H1 (cell line): ENCODE results near the gene PUSL1. TPM values are rescaled to one million over a fixed set of nuclear protein-coding genes. Genes with fewer than 3 reads are reported as not detected.

Source experiments
- CTCF ChIA-PET: fragments of 300-600 bp; sonication (Branson Sonifier 250); formaldehyde crosslinking; loops from one replicate; lab custom pipeline; 2021; ENCODE audit not compliant: partially characterized antibody; lab: Charles Lee
- POLR2A ChIA-PET: fragments of 300-600 bp; sonication (Branson Sonifier 250); formaldehyde crosslinking; loops from one replicate; lab custom pipeline; 2021; ENCODE audit warnings: inconsistent platforms; ENCODE audit not compliant: partially characterized antibody; lab: Charles Lee
- DNase-seq, 2 experiments: peaks; one replicate each; pipeline versions ENCODE4 v3.0.0 to v3.0.0-alpha.2; 2010 to 2022; ENCODE audit warnings: low spot score in 2 of 2, low read depth in 1 of 2, mixed read lengths in 1 of 2
- FAIRE-seq: peaks from 2 replicates; lab custom pipeline; 2011; peaks lifted over from hg19 to GRCh38; lab: Jason Lieb, UNC
- H2AFZ ChIP-seq: 2 replicates; pipeline ENCODE4 v1.8.1; 2012; ENCODE audit warnings: low read length, inconsistent platforms
- H2AK5ac ChIP-seq: 2 replicates; pipeline ENCODE4 v1.6.1; 2013; ENCODE audit warnings: low read depth, low read length
- H2BK120ac ChIP-seq: replicated peaks from 2 replicates; pipeline ENCODE3; 2013; ENCODE audit warnings: low read depth, low read length, inconsistent platforms
- H2BK12ac ChIP-seq: 2 replicates; pipeline ENCODE4 v1.6.1; 2013; ENCODE audit warnings: low read depth, low read length
- H2BK15ac ChIP-seq: 2 replicates; pipeline ENCODE4 v1.6.1; 2013; ENCODE audit warnings: low read length
- H2BK20ac ChIP-seq: 2 replicates; pipeline ENCODE4 v1.6.1; 2013; ENCODE audit warnings: low read length
- H2BK5ac ChIP-seq: 2 replicates; pipeline ENCODE4 v1.6.1; 2013; ENCODE audit warnings: low read depth, low read length
- H3K14ac ChIP-seq: 2 replicates; pipeline ENCODE4 v1.6.1; 2013; ENCODE audit warnings: inconsistent platforms; ENCODE audit not compliant: insufficient read length
- H3K18ac ChIP-seq: 2 replicates; pipeline ENCODE4 v1.6.1; 2013; ENCODE audit warnings: low read length; ENCODE audit errors: extremely low read depth
- H3K23ac ChIP-seq: 2 replicates; pipeline ENCODE4 v1.6.1; 2013; ENCODE audit warnings: inconsistent platforms; ENCODE audit not compliant: insufficient read length
- H3K23me2 ChIP-seq: 2 replicates; pipeline ENCODE4 v1.6.1; 2013; ENCODE audit warnings: low read depth, low read length
- H3K27ac ChIP-seq: 2 replicates; pipeline ENCODE4 v1.6.1; 2011; ENCODE audit warnings: low read depth, low read length, inconsistent platforms
- H3K27me3 ChIP-seq, 4 experiments: replicated peaks in 1 of 4; 1 replicate in 1 of 4; 2 replicates in 3 of 4; pipeline versions ENCODE4 v1.6.1 to v1.8.1; 2011 to 2013; ENCODE audit warnings: low read length in 3 of 4, mild to moderate bottlenecking in 3 of 4, inconsistent platforms in 2 of 4, mixed read lengths in 2 of 4, moderate library complexity in 1 of 4; ENCODE audit not compliant: control insufficient read depth in 3 of 4, insufficient read depth in 3 of 4; ENCODE audit errors: extremely low read depth in 1 of 4
- H3K36me3 ChIP-seq, 4 experiments: 2 replicates each; pipeline versions ENCODE4 v1.6.1 to v1.8.1; 2011 to 2013; ENCODE audit warnings: mild to moderate bottlenecking in 4 of 4, low read length in 3 of 4, moderate library complexity in 2 of 4, control low read depth in 1 of 4, inconsistent platforms in 1 of 4; ENCODE audit not compliant: insufficient read depth in 4 of 4, control insufficient read depth in 2 of 4
- H3K4ac ChIP-seq: replicated peaks from 2 replicates; pipeline ENCODE3; 2013; ENCODE audit warnings: low read length, low read depth, mixed read lengths, inconsistent platforms; ENCODE audit not compliant: insufficient read length
- H3K4me1 ChIP-seq, 4 experiments: replicated peaks in 1 of 4; 1 replicate in 1 of 4; 2 replicates in 3 of 4; pipeline versions ENCODE4 v1.6.1 to v1.8.1; 2011 to 2013; ENCODE audit warnings: low read length in 3 of 4, inconsistent platforms in 2 of 4, mixed read lengths in 1 of 4; ENCODE audit not compliant: insufficient read depth in 4 of 4, control insufficient read depth in 3 of 4
- H3K4me2 ChIP-seq, 2 experiments: 2 replicates each; pipeline versions ENCODE4 v1.6.1 to v1.8.1; 2011 to 2013; ENCODE audit warnings: low read depth in 2 of 2, low read length in 2 of 2, control low read depth in 1 of 2, inconsistent platforms in 1 of 2, mild to moderate bottlenecking in 1 of 2; ENCODE audit not compliant: insufficient read depth in 1 of 2
- H3K4me3 ChIP-seq, 4 experiments: fragments of 200-600, 300-600 bp in 1 of 4; sonication (generic), shearing (Covaris generic), sonication (Bioruptor Twin) in 1 of 4; 2 replicates each; pipeline versions ENCODE4 v1.5.1 to v1.8.1; 2011 to 2016; ENCODE audit warnings: low read length in 4 of 4, low read depth in 3 of 4, control low read depth in 2 of 4, inconsistent platforms in 2 of 4, mild to moderate bottlenecking in 2 of 4, mixed read lengths in 1 of 4, moderate library complexity in 1 of 4; ENCODE audit not compliant: insufficient read depth in 2 of 4; ENCODE audit errors: extremely low read depth in 1 of 4
- H3K56ac ChIP-seq: replicated peaks from 2 replicates; pipeline ENCODE3; 2013; ENCODE audit warnings: low read depth, mild to moderate bottlenecking, mixed read lengths, low read length, inconsistent platforms; ENCODE audit not compliant: insufficient read length
- H3K79me1 ChIP-seq: 2 replicates; pipeline ENCODE4 v1.6.1; 2013; ENCODE audit warnings: low read depth, low read length, control low read depth
- H3K79me2 ChIP-seq, 2 experiments: 2 replicates each; pipeline versions ENCODE4 v1.6.1 to v1.8.1; 2012 to 2013; ENCODE audit warnings: low read length in 2 of 2, mild to moderate bottlenecking in 2 of 2, inconsistent platforms in 1 of 2; ENCODE audit not compliant: insufficient read depth in 2 of 2, control insufficient read depth in 1 of 2
- H3K9ac ChIP-seq, 4 experiments: replicated peaks in 1 of 4; 1 replicate in 1 of 4; 2 replicates in 3 of 4; pipeline versions ENCODE4 v1.6.1 to v1.8.1; 2011 to 2013; ENCODE audit warnings: low read depth in 3 of 4, low read length in 3 of 4, control low read depth in 2 of 4, mild to moderate bottlenecking in 2 of 4, moderate library complexity in 2 of 4, inconsistent platforms in 1 of 4; ENCODE audit errors: extremely low read depth in 1 of 4
- H3K9me3 ChIP-seq, 2 experiments: 2 replicates each; pipeline versions ENCODE4 v1.6.1 to v1.8.1; 2012 to 2013; ENCODE audit warnings: mild to moderate bottlenecking in 2 of 2, moderate library complexity in 2 of 2, control low read depth in 1 of 2, inconsistent platforms in 1 of 2, low read depth in 1 of 2, low read length in 1 of 2, mixed read lengths in 1 of 2; ENCODE audit not compliant: insufficient read depth in 2 of 2
- H4K20me1 ChIP-seq, 2 experiments: replicated peaks in 1 of 2; 2 replicates each; pipeline versions ENCODE3 to v1.8.1; 2011 to 2013; ENCODE audit warnings: inconsistent platforms in 2 of 2, low read length in 2 of 2, mild to moderate bottlenecking in 1 of 2; ENCODE audit not compliant: insufficient read depth in 2 of 2, control insufficient read depth in 1 of 2
- H4K5ac ChIP-seq: 2 replicates; pipeline ENCODE4 v1.6.1; 2013; ENCODE audit warnings: low read length, low read depth, mixed read lengths, inconsistent platforms; ENCODE audit not compliant: insufficient read length
- H4K8ac ChIP-seq: 2 replicates; pipeline ENCODE4 v1.8.0; 2013; ENCODE audit warnings: mild to moderate bottlenecking, moderate library complexity, low read length, inconsistent platforms; ENCODE audit not compliant: insufficient read depth; ENCODE audit errors: extremely low read depth
- H4K91ac ChIP-seq: replicated peaks from 2 replicates; pipeline ENCODE3; 2013; ENCODE audit warnings: low read length, mixed read lengths, inconsistent platforms; ENCODE audit not compliant: insufficient read length
- EGR1 ChIP-seq: IDR thresholded peaks from 2 replicates; pipeline ENCODE4 v1.6.1; 2011; ENCODE audit warnings: low read depth, low read length, borderline replicate concordance
- TAF7 ChIP-seq: optimal IDR thresholded peaks from 2 replicates; pipeline ENCODE3; 2011; ENCODE audit warnings: low read depth, mild to moderate bottlenecking, inconsistent platforms, low read length, moderate library complexity, borderline replicate concordance
- TBP ChIP-seq: IDR thresholded peaks from 2 replicates; pipeline ENCODE4 v1.6.1; 2011; ENCODE audit warnings: low read depth, low read length, improper control_type of control experiment
- TCF12 ChIP-seq: IDR thresholded peaks from 2 replicates; pipeline ENCODE4 v1.6.1; 2011; ENCODE audit warnings: low read depth, mild to moderate bottlenecking, low read length
- WGBS, 2 experiments: shearing (Covaris generic) in 1 of 2; methylation state at CpG; one replicate each; pipeline versions ENCODE4 v1.1.6 to v1.1.7; 2013 to 2015; ENCODE audit warnings: low lambda C conversion rate in 2 of 2, mixed read lengths in 2 of 2, inconsistent platforms in 1 of 2, low coverage in 1 of 2, missing lambda C conversion rate in 1 of 2; ENCODE audit not compliant: insufficient replicate concordance in 2 of 2, insufficient coverage in 1 of 2, insufficient read length in 1 of 2; ENCODE audit errors: extremely low coverage in 1 of 2, missing lambda C conversion rate in 1 of 2; 5-methylcytosine and 5-hydroxymethylcytosine counted together
- polyA plus RNA-seq, 7 experiments: library from polyadenylated mRNA; depleted of rRNA in 3 of 7; stranded (reverse) in 5 of 7; unstranded in 2 of 7; fragments of >200 nt in 5 of 7; fragments of 200-250 nt in 2 of 7; gene quantifications; 1 replicate in 5 of 7; 2 replicates in 1 of 7; 4 replicates in 1 of 7; pipeline versions ENCODE4 v1.2.1 to v1.2.3, GENCODE V29; 2011 to 2013; ENCODE audit warnings: missing spikeins in 2 of 7, mixed read lengths in 2 of 7
- total RNA-seq: library from RNA; stranded (reverse); fragmentation: NEBNext Ultra II Directional; extraction: Animal tissue kit (Norgen Biotek cat#: 25700); gene quantifications from 2 replicates; pipeline ENCODE4 v1.2.1, GENCODE V29; 2021

The PUSL1 gene
- total and polyA plus RNA-seq, 2 of the 8 experiments (the other 6 are each of a cell fraction or from before 2014, with no cell fraction given) = 38.8 to 87.4 TPM

DNA sequence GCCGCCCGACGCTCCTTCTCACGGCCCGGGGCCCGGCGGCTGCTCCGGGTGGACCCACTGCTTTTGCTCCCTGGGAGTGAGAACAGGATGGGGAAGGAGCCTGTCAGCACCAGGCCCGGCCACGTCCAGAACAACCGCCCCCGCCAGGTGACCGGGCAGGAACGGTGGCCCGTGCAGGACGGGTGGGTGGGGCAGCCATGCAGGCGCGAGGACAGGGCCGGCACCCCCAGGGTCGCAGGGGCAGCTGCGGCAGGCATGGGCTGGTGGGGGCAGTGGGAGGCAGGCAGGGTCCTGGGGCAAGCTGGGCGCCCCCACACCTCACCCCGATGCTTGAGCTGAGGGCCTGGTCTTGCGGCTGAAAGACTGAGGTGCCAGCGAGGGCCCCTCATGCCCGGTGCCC lies 28.0 kb downstream of the PUSL1 start:
- Histone ChIP-seq H2AFZ (no peak overlapping the region), H3K4me3 (no peak overlapping the region), H4K5ac (no peak overlapping the region), H3K23me2 (no peaks in the 10 kb centered on the region; the same call in 1 of the 2 replicates), H2BK5ac (no peak overlapping the region), H4K8ac (no peak overlapping the region), H3K9ac (no peak overlapping the region), H3K4ac (no peak overlapping the region), H3K27ac (no peak overlapping the region), H3K27me3 (no peaks in the 10 kb centered on the region; a peak in 1 of 7 replicates), H4K20me1 (peaks cover 14 to 36% of the 10 kb centered on the region in 2 experiments), H3K9me3 (peaks cover 0 to 5% of the 10 kb centered on the region in 2 experiments; a peak in 1 of 4 replicates), H3K4me1 (no peaks in the 10 kb centered on the region; a peak in 1 of 7 replicates), H2BK15ac (no peak overlapping the region), H2AK5ac (no peak overlapping the region), H3K4me2 (no peak overlapping the region), H3K18ac (no peak overlapping the region), H3K56ac (no peak overlapping the region), H3K79me1 (peaks cover 11% of the 10 kb centered on the region), H3K36me3 (peaks cover 2 to 38% (median 13%) of the 10 kb centered on the region in 4 experiments; a peak in 7 of 8 replicates), H2BK120ac (no peak overlapping the region), H3K79me2 (no peaks in the 10 kb centered on the region), H3K14ac (no peak overlapping the region), H2BK20ac (no peak overlapping the region), H3K23ac (no peak overlapping the region), H4K91ac (no peak overlapping the region), H2BK12ac (no peak overlapping the region)
- WGBS, 2 experiments = 80% methylated on average over 2 of the region's 26 CpGs; no CpG with 5 or more reads in 1 of the 2 experiments
- CTCF ChIA-PET = interaction anchor here (1.3 to 3.2 kb wide), 3 partner anchors 9 to 36 kb away, joined by 3 to 13 read pairs (median 3); partner anchors contain the start of gene DVL1
- TF ChIP-seq TCF12 (no peak), TAF7 (no peak), EGR1 (no peak), TBP (no peak)
- DNase-seq = no peak
- POLR2A ChIA-PET = interaction anchor here (0.6 to 9.0 kb wide), 5 partner anchors 9 to 23 kb away, joined by 3 to 134 read pairs (median 12); no protein-coding TSS in a partner anchor
- no peak for FAIRE-seq
